NOMO-1 (cell line): Measurements from ENCODE around the gene DNAJB12.
"Not testable (repeated sequence)": the region's sequence is repeated elsewhere in the genome, so short reads cannot be mapped to it uniquely, and the experiment has no call there.

Experiments
- DNase-seq, 2 experiments: peaks; one replicate each; lab custom pipeline; 2025; ENCODE audit not compliant: unreplicated experiment in 2 of 2; lab: John Stamatoyannopoulos, UW

DNAJB12 gene

DNA sequence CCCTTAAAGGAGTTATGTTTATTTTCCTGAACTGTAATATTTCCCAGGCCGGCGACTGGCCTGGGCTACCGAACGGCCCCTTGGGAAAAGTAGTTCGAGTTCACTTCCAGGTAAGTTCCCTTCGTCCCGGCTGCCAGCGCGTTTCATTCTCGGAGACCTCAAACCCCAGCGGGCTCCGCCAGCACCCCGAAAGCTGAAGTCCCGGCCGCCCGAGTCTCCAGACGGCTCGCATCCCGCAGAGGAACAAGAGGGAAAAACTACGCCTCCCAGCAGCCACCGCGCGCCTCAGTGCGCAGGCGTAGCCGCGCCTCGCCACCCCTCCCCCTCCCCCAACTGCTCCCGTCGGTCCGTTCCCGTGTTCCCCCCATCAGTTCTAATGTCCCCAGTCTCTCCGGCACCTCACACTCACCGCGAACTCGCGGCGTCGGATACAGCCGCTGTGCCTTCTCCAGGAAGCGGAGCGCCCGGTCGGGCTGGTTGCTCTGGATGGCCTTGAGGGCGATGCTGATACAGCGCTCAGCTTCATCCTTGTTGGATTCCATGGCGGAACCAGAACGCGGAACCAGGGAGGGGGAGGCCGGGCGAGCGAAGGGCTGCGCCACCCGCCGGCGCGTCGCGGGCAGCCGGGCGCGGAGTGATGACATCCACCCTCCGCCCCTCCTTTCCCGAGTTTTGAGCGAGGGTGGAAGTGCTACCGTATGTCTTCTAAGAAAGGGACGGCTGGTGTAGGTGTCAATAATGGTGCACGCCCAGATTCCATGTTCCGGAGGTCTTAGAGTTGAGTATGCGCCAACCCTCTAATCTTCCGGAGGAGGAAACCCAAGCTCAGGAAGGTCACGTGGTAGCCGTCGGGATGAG is at the start of gene DNAJB12:
DNAJB12 (minus strand) TSS at position 564 of the 858 bp plus-strand sequence; CDS start at position 542, 22 bp downstream.
- peak; percentile 89 to 94 for DNase-seq

DNA sequence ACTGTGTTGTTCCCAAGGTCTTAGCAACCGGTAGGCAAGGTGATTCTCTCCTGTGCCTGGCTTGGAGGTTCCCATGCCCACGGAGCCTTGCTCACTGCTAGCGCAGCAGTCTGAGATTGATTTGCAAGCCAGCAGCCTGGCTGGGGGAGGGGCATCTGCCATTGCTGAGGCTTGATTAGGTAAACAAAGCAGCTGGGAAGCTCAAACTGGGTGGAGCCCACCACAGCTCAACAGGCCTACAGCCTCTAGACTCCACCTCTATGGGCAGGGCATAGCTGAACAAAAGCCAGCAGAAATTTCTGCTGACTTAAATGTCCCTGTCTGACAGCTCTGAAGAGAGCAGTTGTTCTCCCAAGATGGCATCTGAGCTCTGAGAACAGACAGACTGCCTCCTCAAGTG is 40.9 kb upstream of the DNAJB12 start:
- not testable (repeated sequence) for DNase-seq

DNA sequence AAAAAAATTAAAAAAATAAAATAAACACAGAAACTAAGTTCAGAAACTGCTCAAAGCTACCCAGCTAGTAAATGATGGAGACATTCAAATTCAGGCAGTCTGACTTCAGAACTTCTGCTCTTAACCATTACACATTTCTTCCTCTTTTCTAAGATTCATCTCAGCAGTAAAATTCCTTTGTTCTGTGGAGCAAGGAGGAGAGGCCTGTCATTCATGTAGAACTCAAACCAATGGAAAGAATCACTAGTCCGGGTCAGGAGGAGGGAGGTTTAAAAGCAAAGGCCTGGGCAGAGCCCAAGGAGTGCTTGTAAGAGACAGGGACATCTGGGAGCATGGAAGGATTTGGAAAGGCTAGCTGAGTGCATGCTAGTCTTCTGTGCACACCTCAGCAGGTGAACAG is 37.9 kb upstream of the DNAJB12 start:
- peak in 1 of 2 experiments; percentile 10 for DNase-seq

DNA sequence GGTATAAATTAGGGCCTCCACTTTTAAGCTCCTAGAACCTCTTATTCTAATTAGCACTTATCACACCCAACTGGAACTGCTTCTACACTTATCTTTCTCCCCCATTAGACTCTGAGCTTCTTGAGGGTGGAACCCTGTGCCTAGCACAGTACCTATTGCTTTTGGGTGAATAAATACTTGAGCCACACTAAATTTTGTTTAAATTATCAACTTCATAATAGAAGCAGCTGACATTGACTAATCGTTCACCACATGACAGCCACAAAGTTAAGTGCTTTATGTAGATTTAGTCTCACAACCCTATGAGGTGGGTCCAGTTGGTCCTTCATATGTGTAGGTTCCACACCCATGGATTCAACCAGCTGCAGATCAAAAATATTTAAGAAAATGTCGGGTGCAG is 36.0 kb upstream of the DNAJB12 start:
- no peak for DNase-seq

DNA sequence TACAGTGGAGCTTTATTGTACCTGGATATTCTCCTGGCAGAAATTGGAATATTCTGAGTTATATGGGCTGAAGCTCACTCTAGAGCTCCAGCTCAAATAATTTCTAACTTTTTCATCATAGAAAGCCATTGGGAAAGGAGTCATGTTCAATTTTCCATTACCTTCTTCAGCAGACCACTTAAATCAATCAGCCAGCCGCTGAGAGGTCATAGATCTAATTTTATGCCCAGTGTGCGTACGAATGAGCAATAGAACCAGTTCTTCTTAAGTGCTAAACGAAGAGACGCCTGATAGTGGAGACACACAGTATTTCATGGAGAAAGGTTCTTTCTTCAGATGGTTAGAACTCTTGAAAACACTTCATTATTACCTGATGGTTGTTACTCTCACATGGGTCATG is 35.0 kb upstream of the DNAJB12 start:
- no peak for DNase-seq

DNA sequence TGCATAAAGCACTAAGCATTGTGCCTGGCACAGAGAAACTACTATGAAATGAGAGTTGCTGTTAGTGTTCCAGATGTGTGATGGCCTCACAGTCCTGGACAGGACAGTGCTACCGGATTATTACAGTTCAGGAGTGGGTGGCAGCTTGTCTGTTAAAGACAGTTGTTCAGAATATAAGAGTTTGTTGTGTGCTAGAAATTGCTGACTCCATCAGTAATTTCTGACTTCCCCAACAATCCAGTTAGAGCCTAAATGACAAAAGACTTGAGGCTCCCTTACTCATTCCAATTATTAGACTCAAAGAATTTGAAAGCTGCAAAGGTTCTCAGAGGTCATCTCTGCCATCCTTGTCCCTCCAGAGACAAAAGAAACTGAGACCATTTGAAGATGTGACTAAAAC is 34.3 kb upstream of the DNAJB12 start:
- no peak for DNase-seq

DNA sequence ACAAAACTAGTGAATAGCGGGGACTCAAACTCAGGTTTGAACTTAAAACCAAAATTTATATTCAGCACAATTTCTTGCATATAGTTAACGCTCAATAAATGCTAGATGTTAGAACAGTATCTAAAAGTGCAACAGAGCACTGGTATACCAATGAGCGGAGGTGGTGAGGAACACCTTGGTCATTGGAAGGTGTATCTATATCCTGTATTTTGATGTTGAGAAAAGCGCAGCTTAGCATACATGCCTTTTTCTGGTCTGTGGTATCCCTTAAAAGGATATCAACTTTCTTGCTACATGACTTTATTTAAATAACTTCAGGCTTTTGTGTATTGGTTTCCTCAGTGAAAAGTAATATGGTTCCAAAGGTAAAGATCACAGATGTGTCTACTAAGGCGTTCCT is 33.3 kb upstream of the DNAJB12 start:
- no peak for DNase-seq

DNA sequence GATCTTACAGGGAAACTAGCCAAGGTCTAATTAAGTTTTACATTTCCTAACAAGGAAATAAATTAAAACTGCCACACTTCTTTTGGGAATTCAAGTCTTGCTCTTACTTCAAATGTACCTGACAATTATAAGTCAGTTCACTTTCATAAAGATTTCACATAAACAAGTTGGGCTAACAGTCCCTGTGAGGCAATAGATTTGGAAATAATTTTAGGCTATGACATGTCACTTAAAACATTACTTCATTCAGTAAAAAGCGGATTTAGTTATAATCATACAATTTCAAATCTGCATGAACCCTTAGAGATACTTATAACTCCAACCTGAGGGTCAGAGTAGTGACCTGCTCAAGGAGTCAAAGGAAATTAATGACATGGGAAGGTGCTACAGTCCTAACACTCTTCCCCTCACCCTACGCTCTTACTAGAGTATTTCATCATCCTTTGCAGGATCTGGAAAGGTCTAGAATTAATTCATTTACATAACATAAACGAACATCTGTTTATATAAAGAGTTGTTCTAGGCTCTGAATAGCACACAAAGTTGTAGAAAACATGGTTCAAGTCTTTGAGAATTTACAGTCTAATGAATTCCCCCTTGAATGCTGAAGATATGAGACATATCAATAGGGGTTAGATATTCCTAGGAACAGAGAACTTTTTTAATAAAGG is 32.3 kb upstream of the DNAJB12 start:
- DNase-seq, result peak; percentile 44 to 76

DNA sequence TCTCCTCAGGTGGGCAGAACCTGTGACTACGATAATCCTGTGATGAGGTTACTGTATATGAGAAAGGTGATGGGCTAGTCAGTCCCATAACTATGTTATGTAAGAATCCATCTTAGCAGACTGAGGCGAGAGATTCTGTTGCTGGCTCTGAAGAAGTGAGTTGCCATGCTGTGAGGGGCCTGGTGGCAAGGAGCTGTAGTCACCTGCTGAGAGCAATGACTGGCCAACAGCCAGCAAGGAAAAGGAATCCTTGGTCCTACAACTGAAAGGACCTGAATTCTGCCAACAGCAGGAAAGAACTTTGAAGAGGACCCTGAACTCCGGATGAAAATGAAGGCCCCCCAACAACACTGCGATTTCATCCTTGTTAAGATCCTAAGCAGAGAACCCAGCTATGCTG is 31.0 kb upstream of the DNAJB12 start:
- DNase-seq, result no peak

DNA sequence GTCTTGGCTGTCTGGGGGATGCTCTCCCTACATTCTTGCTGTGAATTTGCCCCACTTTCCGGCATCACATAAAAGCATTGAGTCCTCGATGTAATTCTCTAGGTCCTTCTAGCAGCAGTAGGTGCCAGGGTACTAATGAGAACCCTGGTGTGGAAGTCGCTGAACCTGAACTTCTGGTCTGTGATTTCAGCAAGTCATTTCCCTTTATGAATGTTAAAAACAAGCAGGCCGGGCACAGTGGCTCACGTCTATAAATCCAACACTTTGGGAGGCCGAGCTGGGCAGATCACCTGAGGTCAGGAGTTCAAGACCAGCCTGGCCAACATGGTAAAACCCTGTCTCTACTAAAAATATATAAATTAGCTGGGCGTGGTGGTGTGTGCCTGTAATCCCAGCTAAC is 30.3 kb upstream of the DNAJB12 start:
- not testable (repeated sequence) for DNase-seq

DNA sequence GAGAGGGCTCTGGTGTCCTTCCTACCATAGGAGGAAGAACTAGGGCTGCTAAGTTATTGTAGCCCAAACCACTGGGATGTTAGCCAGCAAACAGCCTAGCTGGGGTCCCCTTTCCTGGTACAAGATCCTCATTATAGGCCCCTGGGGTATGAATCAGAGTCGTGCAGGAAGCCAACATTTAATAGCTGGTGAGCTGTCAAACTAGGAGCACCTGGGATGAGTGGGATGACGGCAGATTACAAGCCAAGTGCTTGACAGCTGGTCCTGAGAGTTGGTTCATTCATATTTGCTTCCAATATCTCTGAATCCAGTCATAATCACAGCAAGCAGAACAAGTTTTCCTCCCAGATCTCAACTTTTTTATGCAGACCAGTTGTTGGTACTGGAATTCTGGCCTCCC is 25.1 kb upstream of the DNAJB12 start:
- no peak for DNase-seq

DNA sequence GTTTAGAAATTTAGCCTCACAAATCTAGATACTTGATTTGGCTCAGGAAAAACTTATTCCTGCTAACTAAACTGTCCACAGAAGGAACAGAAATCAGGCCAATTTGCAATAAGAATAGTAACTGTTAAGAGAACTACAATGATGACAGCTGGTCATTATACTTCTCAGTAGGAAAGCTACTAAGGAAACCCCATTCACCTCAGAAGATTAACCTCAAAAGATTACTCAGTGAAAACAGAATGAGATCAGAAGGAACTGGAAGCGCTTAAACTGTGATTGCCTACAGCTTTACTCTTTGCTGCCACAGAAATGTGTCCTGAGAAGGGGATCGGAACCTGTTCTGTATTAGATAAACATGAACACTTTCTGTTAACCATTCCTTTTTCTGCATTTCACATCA is 24.3 kb upstream of the DNAJB12 start:
- DNase-seq, result peak in 1 of 2 experiments; percentile 21

DNA sequence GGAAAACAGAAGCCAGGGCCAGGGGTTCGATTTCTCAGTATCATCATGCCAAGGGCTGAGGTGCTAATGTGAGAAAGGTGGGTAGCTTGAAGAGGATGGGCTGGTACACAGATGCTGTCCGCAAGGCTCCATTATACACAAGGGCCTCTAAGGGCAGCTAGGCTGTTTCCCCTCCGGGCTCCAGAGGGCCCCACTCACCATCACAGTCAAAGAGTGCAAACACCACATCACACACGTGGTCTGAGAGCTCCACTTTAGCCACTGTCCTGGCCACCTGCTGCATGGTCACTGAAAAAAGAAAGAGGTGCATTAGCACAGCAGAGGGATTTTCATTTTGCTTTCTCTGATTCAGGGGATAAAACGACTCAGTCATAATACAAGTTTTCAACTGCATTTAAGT is 20.9 kb upstream of the DNAJB12 start:
- DNase-seq, result no peak

DNA sequence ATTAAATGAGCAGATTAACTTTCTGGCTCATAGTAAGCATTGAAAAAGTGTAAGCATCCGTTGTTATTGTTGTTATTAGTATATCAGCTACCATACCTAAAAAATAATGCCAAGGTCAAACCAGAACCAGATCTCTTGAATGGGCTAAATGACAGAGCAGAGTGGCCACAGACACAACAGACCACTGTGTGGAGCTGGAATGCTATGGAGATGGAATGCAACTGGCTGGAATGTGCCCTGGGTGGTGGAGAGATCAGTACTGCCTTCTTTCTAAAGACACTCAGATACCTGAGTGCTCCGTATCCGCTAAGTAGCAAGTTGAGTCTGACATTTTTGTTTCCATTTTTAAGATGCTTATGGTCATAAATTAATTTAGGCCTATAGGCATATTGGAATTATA is 20.5 kb upstream of the DNAJB12 start:
- DNase-seq, result no peak

DNA sequence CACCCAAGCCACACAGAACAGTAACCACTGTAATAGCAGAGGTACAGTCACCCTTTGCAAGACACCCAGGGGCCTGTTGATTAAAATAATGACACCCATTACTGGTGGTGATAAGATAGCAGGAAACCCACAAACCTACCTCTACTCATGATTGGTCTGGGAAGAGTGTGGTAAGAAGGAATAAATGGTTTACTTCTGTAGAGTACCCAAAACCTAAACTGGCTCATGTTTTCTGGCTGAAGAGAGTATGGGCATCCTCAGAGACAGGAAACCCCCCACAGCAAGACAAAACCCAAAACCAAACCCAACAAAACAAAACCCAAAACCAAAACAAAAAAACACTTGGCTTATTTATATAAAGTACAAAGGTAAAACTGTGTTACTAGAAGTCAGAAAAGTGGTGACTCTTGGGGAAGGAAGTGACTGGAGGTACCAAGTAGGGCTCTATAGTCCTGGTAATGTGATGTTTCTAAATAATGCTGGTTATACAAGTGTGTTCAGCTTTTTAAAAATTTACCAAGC is 15.5 kb upstream of the DNAJB12 start:
- no peak for DNase-seq

DNA sequence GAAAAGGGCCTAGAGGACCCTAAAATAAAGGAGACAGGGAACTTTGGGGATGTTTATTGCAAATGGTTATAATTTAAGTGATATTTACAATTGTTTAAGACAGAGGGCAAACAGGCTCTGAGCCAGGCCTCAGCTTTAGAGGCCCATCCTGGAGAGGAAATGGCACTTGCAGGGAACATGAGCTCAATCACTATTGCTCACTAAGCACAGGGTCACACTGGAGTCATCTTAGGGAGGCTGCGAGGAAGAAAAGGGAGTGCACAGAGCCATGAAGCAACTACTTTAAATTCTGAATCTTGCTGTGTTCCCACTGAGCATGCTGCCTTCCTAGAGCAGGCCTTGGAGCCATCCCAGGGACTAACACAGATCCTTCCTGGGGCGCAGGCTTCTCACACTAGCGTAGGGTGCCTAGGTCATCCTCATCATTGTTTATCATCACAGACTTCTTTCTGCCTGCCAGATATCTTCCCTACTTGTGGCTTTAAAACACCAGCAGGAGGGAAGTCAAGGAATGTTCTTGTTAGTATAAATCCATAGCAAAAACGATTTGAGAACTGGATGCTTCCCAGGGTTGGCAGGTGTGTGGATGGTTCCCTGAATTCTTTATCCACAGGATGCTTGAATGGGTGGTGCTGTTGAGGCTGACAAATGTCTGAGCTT is 12.7 kb upstream of the DNAJB12 start:
- no peak for DNase-seq

DNA sequence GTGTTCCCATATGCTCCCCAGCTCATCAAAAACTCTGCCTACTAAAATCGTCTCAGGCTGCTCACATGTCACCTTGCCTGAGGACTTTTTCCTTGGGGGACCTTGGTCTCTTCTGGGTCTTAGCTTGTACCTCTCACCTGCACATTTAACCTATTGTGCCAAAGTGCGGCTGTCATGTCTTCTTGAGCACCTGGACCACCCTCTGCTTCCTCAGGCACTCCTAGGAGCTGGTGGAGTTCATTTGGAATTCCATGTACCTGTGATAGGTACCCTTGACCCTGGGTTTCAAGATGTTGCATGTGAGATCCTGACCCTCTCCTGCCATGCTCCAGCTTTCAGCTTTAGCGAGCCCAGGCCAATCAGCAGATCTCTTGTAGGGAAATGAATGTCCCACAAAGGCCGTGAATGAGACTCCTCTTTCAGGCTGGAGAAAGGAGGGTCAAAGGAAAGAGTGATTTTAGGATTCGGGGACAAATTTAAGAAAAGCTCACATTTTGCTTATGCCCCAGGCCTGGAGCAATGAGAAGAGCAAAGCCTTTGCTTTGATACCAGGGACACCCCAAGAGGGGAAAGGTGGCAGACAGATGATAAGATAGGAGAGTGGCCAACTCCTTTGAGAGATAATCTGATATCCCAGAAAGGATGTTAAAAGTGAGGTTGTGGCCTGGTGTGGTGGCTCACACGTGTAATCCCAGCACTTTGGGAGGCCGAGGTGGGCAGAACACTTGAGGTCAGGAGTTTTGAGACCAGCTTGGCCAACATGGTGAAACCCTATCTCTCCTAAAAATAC is 10.6 kb upstream of the DNAJB12 start:
- no peak for DNase-seq

DNA sequence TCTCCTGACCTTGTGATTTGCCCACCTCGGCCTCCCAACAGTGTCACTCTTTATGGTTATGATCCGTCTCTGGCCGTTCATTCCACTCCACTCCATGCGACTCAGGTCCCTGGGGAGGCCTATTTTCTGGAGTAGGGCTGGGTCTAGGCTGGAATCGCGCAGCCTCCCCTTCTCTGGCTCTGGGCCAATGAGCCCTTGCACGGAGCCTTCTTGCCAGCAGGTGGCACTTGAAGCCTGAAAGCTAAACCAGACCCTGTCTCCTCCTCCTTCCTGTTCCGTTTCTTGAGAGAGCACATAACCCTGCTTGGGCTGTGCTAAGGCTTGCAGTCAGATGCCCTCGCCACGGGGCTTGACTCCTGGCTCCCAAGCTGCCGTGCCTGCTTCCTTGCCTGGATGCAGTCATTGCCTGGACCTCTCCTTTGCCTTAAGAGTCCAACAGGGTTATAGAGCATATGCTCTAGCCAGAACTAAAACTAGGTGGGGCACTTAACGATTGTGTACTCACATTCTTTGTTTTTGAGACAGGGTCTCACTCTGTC is 9.6 kb upstream of the DNAJB12 start:
- DNase-seq, result peak; percentile 80 to 89

DNA sequence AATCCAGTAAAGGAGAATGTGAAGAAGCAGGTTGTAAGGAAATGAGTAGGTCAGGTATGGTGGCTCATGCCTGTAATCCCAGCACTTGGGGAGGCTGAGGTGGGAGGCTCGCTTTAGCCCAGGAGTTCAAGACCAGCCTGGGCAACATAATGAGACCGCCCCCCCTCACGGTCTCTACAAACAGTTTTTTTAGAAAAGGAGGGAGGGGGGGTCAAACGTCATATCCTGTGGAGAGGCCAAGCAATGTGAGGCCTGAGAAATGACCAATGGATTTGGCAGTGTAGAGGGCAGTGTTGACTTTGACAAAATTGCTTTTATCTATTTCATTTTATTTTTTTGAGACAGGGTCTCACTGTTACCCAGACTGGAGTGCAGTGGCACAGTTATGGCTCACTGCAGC is 2.3 kb upstream of the DNAJB12 start:
- no peak for DNase-seq

DNA sequence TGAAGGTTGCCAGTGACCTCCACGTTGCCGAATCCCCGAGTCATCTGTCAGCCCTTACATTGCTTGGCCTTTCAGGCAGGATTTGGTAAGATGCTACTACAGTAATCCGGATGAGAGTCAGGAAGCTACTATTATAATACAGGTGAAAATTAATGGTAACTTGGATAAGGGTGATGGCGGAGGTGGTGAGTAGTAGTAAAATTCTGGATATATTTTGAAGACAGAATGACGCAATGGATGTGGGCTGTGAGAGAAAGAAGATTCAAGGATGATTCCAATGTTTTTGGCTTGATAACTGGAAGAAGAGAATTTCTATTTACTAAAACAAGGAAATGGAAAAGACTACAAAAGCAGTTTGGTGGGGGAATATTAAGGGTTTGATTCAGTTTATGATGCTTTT is 1.4 kb upstream of the DNAJB12 start:
- no peak for DNase-seq

DNA sequence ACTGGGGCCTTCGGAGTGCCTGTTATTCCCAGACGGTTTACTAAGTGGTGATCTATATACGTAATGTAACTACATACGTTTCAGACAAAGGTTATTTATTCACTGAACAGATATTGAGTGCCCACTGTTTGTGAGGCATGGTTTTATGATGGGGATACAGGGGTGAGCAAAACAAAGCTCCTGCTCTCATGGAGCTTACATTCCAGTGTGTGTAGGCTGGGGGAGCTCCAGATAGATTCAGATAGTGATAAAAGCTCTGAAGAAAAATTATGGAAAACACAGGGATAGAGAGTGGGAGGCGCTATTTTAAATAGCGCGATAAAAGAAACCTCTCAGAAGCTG is 466 bp upstream of the DNAJB12 start:
- DNase-seq, result no peak
